WI38 (cell line): Measurements from ENCODE around the gene THRB.

ENCODE experiments used
- H3K4me3 ChIP-seq: 2 replicates; pipeline ENCODE4 v1.5.1; 2011; ENCODE audit warnings: low read depth, mild to moderate bottlenecking, control low read depth, low read length
- CTCF ChIP-seq: IDR thresholded peaks from 2 replicates; pipeline ENCODE4 v1.5.1; 2012; ENCODE audit warnings: low read depth, mild to moderate bottlenecking, control low read depth, low read length

THRB gene

GRCh38 chr3:24199775-24200247 is 294.8 kb downstream of the THRB start:
- no peak for TF ChIP-seq CTCF

GRCh38 chr3:24199300-24199699 is 295.4 kb downstream of the THRB start:
- no peak overlapping the region for H3K4me3 ChIP-seq
- TF ChIP-seq CTCF, result no peak

More at GRCh38 chr3:24199775-24200247, 294.8 kb downstream of the THRB start:
- H3K4me3 ChIP-seq, result no peak overlapping the region

GRCh38 chr3:24198728-24199127 is 295.9 kb downstream of the THRB start:
- TF ChIP-seq CTCF, result no peak
- H3K4me3 ChIP-seq, result no peak overlapping the region

GRCh38 chr3:24197809-24198208 is 296.8 kb downstream of the THRB start:
- H3K4me3 ChIP-seq, result no peak overlapping the region
- no peak for TF ChIP-seq CTCF

GRCh38 chr3:24196526-24196925 is 298.1 kb downstream of the THRB start:
- no peak overlapping the region for H3K4me3 ChIP-seq
- TF ChIP-seq CTCF, result no peak

- H3K4me3 ChIP-seq, result no peak overlapping the region
- TF ChIP-seq CTCF, result no peak
Observed at GRCh38 chr3:24195504-24196230, 299.0 kb downstream of the THRB start.

- no peak for TF ChIP-seq CTCF
- no peak overlapping the region for H3K4me3 ChIP-seq
Observed at GRCh38 chr3:24192469-24193056, 302.1 kb downstream of the THRB start.
